ENCODE data around the gene DMXL1. TPM values are rescaled to one million over a fixed set of nuclear protein-coding genes. Genes with fewer than 3 reads are reported as not detected.

The DMXL1 gene, protein sequence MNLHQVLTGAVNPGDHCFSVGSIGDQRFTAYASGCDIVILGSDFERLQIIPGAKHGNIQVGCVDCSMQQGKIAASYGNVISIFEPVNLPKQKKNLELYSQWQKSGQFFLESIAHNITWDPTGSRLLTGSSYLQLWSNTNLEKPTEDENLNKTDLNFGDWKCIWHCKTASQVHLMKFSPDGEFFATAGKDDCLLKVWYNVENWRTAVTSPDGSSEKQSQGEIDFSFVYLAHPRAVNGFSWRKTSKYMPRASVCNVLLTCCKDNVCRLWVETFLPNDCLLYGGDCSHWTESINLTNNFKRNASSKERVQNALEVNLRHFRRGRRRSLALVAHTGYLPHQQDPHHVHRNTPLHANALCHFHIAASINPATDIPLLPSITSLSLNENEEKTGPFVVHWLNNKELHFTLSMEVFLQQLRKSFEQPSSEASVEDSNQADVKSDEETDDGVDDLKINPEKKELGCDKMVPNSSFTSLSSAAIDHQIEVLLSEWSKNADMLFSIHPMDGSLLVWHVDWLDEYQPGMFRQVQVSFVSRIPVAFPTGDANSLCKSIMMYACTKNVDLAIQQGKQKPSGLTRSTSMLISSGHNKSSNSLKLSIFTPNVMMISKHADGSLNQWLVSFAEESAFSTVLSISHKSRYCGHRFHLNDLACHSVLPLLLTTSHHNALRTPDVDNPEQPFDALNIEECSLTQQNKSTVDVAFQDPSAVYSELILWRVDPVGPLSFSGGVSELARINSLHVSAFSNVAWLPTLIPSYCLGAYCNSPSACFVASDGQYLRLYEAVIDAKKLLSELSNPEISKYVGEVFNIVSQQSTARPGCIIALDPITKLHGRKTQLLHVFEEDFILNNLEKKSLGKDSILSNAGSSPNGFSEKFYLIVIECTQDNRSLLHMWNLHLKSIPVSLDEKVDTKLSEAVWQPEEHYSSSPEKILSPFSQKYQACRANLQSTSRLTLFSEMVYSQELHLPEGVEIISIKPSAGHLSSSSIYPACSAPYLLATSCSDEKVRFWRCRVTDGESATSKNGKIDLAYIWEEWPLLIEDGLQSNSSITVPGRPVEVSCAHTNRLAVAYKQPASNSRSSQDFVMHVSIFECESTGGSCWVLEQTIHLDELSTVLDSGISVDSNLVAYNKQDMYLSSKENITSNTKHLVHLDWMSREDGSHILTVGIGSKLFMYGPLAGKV (N-terminal part only)
- 29.1 and 33.6 TPM in 2 replicates for total RNA-seq

DNA sequence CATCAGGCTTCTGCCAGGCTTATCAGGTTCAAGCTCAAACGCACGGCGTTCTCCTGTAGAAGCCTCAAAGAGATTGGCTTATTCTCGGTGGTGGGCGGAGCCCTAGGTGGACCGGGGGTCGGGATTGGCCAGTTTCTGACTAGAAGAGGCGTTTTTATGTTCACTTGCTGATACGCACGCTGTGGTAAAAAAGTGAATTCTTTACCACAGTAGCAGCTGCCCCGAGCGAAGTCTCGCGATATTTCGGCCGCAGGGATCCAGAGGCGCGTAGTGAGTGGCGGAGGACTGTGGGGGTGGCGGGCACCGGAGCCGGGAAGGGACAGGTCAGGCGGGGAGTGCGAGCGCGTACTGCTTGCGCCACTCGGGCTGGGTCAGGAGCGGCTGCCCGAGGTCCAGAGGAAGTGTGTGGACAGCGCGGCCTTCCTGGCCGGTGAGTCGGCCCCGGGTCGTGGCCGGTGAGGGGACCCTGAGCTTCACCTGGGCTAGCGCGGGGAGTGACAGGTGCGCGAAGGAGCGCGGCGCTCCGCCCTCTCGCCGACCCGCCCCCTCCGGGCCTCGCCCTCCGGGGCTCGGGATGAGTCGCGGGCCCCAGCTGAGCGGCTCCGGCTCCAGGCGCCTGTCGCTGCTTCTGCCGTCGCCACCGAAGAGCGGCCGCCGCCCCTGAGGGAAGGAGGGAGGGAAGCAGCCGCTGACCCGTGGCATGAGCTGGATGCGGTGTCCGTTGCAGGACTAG, at the start of gene DMXL1:
Gene DMXL1, plus strand, starts transcription at position 260 of the 733 bp plus-strand sequence. CDS start 483 bp downstream, outside the sequence.
- intact Hi-C loops (cut with micrococcal nuclease): loop anchor here (1.0 to 2.0 kb wide), 16 partner anchors 8 to 381 kb away; partner anchors contain the start of genes DTWD2, HSD17B4 and TNFAIP8

DNA sequence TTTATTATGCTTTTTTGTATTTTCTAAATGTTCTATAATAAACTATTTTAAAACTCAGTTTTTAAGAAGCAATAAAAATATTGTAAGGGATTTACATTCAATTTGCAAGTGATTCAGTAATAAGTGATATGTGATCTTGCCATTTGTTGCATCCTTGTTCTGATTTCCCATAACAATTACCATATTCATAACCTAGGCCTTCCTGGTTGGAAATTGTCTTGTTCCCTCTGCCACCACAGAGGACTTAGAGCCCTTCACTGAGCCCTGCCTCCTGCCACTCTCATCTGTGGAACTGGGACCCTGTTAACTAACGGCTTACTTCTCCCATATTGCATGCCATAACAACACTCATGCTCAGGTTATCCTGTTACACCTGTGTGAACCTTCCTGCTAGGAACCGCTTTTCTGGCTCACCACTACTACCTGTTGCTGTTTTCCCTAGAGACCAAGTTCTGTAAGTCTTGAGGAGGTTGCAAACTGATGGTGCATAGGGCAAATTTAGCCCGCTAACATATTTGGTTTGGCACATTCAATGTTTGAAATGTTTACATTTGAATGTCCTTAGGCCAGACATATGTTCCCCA, 49.6 kb upstream of the DMXL1 start:
- intact Hi-C loops (cut with micrococcal nuclease): loop anchor here (5.0 kb wide), 1 partner anchor 321 kb away; no protein-coding TSS in a partner anchor

DNA sequence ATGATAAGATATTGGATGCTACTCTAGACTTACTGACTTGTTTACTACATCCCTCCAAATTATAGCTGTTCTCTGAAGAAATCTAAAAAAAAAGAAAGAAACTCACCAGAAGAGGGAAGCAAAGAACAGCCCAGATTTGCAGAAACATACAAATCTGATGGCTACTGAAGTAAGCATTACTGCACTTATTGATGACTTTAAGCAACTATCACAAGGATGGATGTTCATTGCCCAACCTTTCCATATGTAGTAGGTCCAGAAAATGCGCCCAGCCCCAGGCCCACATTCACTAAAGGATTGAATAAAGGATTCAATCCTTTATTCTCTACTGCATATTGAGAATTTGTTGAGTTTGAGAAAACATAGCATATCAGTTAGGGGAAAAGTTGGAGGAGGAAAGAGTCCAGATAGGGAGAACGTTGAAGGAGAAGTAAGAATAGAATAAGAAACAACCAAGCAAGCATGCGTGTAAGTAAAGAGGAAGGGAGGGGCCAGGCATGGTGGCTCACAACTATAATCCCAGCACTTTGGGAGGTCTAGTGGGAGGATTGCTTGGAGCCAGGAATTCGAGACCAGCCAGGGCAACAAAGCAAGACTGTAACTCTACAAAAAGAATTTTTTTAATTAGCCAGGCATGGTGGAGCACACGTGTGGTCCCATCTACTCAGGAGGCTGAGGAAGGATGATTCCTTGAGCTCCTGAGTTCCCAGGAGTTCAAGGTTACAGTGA, 48.7 kb upstream of the DMXL1 start:
- intact Hi-C loops (cut with micrococcal nuclease): loop anchor here (1.0 to 5.0 kb wide), 8 partner anchors 34 to 413 kb away; partner anchors contain the start of genes DMXL1 and DTWD2

DNA sequence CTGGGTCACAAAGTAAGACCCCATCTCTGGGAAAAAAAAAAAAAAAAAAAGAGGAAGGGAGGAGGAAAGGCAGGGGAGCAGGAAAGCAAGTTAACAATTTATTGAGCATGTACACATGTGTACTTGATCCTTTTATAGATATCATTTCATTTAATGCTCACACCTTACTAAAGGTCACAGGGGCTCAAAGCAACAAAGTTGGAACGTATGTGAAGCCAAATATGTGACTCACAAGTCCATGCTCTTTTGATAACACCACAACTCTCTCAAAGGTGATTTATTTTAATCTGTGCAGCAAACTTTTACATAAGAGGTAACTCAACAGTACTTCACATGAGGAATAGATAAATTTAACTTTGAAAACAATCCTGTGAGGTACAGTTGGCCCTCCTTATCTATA, 48.1 kb upstream of the DMXL1 start:
- intact Hi-C loops (cut with micrococcal nuclease): loop anchor here (1.0 to 5.0 kb wide), 8 partner anchors 34 to 413 kb away; partner anchors contain the start of genes DMXL1 and DTWD2

DNA sequence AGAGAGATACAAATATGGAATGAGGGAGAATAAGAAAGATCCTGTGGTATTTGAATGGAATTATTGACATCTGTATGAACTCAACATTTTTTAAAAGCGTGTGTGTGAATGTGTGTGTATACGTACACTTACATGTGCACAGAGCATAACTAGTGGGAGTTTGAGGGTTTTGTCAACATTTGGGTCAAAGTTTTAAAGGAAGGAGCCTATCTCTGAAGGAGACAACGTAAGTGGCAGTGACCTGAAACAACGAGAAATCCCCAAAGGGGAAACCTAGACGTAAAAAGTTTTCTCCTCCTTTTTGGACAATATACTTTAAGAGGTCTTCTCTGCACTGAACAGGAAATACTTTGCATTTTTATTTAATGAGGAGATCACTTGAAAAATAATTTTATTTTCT, 42.3 kb upstream of the DMXL1 start:
- intact Hi-C loops (cut with micrococcal nuclease): no loop called here

DNA sequence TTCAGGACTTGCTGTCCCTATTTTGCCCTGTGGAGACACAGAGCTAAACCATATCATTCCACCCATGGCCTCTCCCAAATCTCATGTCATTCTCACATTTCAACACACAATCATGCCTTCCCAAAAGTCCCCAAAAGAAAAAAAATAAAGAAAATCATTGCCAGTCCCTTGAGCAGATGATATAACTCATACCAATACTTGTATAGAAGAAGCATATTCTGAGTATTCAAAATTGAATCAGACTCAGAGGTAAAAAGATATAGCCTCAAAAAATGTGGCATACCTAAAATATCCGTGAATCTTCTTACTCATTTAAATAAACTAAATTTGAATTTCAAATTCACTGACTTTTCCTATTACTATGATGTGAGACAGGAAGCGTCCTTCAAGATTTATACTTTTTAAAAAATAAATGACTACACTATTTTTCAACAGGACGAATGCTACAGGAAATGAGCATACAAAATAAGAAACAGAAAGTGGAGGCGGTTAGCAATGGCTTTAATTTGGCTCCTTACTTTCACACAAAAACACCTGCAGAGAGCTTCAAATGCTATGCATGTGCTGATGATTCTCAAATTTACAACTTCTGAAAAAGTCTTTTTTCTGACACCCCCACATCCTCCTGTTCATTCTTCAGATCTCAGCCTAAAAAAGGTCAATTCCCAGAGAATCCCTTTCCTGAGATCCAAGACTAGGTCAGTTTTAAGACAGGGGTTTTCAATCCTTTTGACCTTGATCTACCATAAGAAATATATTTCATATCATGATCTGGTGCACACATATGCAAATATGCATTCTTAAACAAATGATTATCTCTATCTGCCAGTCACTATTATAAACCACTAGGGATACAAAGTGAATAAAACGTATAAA, 39.6 kb upstream of the DMXL1 start:
- intact Hi-C loops (cut with micrococcal nuclease): loop anchor here (1.0 kb wide), 2 partner anchors 39 to 237 kb away; no protein-coding TSS in a partner anchor

DNA sequence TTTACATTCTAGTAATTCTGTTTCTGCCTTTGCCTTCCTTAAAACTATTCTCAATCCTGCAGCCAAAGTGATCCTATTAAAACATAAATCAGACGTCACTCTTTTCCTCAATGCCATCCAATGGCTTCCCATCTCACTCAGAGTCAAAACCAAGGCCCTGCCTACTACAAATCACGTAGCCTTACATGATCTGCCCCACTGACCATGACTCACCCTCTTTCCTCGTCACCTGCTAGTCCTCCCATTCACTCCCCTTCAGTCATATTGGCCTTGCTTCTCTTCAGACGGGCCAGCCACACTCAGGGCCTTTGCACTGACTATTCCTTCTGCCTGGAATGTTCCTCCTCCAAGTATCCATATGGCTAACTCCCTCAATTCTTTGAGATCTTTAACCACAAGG, 39.0 kb upstream of the DMXL1 start:
- intact Hi-C loops (cut with micrococcal nuclease): loop anchor here (1.0 kb wide), 2 partner anchors 38 to 236 kb away; no protein-coding TSS in a partner anchor

DNA sequence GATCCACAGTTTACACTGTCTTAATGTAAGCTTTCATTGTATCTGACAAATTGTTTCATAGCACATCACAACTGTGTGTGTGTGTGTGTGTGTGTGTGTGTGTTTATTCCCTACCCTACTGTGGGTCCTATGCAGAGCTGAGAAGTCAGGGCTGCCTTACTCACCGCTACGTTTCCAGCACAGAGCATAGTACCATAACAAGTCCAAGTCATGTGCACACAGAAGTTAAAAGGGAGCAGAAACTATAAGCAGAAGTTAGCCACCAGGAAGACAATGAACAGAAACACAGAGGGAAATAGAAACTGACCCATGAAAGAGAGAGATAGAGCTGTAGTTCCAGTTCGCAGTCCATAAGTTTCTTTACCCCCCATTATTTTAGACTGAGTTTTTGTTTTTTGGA, 38.2 kb upstream of the DMXL1 start:
- intact Hi-C loops (cut with micrococcal nuclease): no loop called here

DNA sequence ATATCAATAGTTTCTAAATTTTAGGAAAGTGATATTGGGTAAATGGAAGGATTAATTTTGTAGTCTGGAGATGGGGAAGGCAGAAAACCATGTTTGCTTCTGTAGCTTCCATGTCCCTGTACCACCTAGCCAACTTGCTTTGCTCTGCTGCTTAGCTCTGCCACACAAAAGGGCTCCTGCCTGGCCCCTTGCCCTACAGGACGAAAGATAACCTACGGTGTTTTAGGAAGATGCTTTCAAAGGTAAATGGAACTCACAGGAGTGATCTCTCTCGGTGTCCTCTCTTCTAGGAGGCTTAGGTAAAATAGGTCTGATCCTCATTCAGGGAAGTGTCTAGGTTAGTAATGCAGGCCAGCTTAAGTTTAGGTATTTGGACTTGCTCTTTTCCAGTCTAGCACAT, 37.8 kb upstream of the DMXL1 start:
- intact Hi-C loops (cut with micrococcal nuclease): no loop called here

DNA sequence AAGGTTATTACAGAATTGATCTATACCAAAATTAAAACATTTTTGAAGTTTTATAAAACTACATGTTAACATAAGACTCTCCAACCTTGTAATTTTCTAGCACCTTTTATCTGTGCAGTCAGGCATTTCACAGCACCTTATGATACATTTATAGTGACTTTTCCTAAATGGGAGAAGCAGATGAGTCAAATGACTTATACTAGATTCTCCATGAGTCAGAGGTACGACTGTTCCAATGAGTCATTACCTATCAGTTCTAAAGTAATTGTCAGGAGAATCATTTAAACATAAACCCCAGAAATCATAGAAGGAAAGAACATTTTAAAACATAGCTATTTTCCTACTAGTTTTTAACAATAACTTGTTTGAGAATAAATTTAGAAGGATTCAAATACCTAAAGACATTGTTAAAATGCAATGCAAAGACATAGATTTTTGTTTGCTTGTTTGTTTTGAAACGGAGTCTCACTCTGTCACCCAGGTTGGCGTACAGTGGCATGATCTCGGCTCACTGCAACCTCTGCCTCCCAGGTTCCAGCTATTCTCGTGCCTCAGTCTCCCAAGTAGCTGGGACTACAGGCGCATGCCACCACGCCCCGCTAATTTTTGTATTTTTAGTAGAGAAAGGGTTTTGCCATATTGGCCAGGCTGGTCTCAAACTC, 34.7 kb upstream of the DMXL1 start:
- intact Hi-C loops (cut with micrococcal nuclease): loop anchor here (1.0 kb wide), 1 partner anchor 35 kb away; the partner anchor contains the start of gene DMXL1

DNA sequence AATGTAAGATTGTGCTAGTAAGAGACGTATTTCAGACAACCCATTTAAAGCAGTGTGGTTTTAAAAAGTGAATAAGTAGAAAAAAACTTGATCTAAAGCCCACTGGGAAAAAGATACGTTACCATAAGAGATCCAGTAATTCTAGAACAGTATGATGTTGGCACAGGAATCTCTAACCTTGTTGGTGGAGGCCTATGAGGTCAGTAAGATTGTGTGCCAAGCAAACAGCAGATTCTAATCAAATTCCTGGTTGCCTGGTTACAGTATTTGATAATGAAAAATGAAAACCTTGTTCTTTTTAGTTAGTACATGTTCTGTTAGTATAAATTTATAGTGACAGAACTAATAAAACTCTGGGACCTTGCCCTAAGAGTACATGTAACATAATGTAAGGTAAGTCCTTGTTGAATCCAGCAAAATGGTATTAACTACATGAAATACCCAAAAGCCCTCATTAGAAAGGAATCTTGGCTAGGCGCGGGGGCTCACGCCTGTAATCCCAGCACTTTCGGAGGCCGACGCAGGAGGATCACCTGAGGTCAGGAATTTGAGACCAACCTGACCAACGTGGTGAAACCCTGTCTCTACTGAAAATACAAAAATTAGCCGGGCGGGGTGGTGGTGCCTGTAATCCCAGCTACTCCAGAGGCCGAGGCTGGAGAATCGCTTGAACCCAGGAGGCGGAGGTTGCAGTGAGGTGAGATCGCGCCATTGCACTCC, 33.2 kb upstream of the DMXL1 start:
- intact Hi-C loops (cut with micrococcal nuclease): no loop called here

DNA sequence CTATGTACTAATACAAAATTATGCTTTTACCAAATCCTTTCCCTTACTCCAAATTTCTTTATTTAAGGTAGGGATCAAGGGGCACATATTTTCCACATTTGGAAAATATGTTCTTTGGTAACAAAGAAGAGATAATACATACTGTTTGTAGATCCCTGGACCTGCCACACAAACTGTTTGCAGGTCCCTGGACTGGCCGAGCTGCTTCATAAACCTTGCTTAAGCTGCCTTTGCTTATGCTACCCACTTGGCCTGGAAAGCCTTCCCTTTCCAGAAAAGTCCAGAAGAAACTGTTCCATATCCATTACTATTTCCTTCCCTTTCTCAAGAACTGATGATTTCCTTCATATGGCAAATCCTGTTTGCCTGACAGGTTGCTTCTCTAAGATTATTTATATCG, 22.6 kb upstream of the DMXL1 start:
- intact Hi-C loops (cut with micrococcal nuclease): no loop called here

DNA sequence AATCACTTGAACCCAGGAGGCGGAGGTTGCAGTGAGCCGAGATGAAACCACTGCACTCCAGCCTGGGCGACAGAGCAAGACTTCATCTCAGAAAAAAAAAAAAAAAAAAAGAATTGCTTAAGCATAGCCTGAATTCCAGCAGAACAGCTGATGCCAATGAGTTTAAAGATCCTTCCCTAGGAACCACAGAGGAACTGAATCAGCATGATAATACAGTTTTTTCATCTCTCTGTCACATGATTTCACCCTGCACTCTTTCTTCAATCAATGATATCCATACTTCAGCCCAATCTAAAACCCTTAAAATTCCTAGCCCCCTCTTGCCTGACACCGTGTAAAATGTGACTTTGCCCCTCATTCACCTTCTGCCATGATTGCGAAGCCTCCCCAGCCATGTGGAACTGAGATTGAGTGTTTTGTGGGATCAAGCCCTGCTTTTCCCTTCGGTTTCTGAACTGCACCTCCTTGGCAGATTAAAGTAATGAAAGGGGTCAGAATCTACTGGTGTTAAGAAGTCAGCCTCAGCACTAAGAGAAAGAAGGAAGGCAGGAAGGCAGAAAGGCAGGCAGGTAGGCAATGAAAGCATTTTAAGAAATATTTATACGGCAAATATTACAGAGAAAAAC, 20.9 kb upstream of the DMXL1 start:
- intact Hi-C loops (cut with micrococcal nuclease): no loop called here

DNA sequence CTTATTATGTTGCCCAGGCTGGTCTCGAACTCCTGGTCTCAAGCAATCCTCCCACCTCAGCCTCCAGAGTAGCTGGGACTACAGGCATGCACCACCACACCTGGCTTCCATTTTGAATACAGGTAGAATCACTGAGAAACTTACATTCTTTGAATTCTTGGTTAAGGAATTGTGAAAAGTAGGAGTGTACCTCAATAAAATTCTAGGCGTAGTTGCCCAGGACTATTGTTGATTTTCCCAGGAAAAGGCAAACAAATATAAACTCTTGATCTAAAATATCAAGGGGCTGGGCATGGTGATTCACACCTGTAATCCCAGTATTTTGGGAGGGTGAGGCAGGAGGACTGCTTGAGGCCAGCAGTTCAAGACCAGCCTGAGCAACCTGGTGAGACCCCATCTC, 16.8 kb upstream of the DMXL1 start:
- intact Hi-C loops (cut with micrococcal nuclease): no loop called here

DNA sequence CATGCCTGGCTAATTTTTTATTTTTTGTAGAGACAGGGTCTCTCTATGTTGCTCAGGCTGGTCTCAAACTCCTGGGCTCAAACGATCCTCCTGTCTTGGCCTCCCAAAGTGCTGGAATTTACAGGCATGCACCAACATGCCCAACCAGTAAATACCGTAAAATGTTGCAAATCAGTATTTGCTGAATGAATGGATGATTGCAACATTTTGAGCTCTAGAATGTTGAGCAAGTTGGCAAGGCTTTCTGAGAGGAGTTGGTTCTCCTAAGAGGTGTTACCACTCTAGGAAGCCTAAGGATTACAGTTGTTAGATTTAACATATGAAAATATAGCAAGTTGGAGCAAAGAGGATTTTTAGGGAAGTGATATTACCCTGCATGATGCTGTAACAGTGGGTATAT, 15.6 kb upstream of the DMXL1 start:
- intact Hi-C loops (cut with micrococcal nuclease): no loop called here

DNA sequence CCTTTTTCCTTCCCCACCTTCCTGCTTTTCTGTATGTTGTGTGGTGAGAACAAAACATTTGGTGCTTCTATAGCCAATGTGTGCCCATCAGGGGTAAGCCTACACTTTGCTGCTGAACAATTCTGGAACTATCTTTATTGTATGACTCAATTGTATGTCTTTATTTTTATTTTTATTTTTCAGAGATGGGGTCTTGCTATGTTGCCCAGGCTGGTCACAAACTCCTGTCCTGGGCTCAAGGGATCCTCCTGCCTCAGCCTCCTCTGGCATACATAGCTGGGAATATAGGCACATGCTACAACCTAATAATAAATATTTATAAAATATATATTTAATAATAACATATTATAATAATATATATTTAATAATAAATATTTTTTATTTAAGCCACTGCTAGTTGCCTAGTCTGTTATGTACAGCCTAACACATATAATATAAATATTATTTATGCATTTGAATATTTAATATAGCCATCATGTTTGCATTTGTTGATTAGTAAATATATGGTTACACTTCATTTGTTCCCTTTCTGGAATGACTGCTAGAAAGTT, 11.8 kb upstream of the DMXL1 start:
- intact Hi-C loops (cut with micrococcal nuclease): no loop called here

All from T-helper 1 cell treated with Interleukin-12 subunit alpha and Interleukin-12 subunit beta and Interleukin-4 antibody, amounts not matched to agents 30 ng/mL and 1 ng/mL, for 36 hours (primary cell).